ENCODE measurements around the gene LGALS1. TPM values are rescaled to one million over a fixed set of nuclear protein-coding genes. Genes with fewer than 3 reads are reported as not detected.

Gene LGALS1
- total RNA-seq, 1 experiment from 2014 or later, result 32.8 TPM

DNA sequence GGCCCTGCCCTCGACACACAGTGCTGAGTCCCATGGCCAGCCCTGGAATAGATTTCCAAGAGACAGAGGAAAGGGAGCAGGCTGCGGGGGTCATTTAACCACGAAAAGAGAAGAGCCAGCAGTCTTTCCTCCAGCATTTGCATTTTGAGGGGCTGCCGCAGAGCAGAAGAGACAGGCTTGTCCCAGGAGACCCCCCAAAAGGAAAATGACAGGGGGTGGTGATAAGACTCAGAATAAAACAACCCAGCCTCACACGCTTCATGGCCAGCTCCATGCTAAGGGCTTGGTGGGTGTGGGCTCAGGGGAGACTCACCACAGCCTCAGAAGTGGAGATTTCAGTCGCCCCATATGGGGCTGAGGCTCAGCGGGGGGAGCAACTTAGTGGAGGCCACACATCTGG lies 38.3 kb downstream of the LGALS1 start:
- Histone ChIP-seq H3K18ac (ENCODE audit: insufficient read length, low read depth, low read length) (no peak overlapping the region), H4K91ac (ENCODE audit: insufficient read length, low read depth, low read length) (no peak overlapping the region)
- H3K36me3 Mint-ChIP-seq (ENCODE audit: insufficient read depth in 1 of 3, low read depth in 3 of 3), result peaks cover 32 to 64% (median 62%) of the 10 kb centered on the region in 3 experiments

More for the DNA sequence above, 38.3 kb downstream of the LGALS1 start:
- Histone ChIP-seq H2BK12ac (ENCODE audit: insufficient read length, low read depth, low read length) (no peak overlapping the region), H2AFZ (ENCODE audit: low read length) (no peak overlapping the region), H3T11ph (ENCODE audit: low read length) (no peak overlapping the region), H3K4ac (ENCODE audit: low read depth, low read length) (no peak overlapping the region), H3K27ac (ENCODE audit: insufficient read length, low read depth, low read length) (no peak overlapping the region), H3K9me3 (ENCODE audit: control insufficient read depth, low read depth, low read length) (no peaks in the 10 kb centered on the region), H2BK5ac (ENCODE audit: insufficient read length, low read length) (no peak overlapping the region), H2BK120ac (ENCODE audit: low read depth, low read length, poor library complexity, severe bottlenecking) (no peak overlapping the region), H3K4me2 (ENCODE audit: insufficient read depth, insufficient read length, low read length) (no peak overlapping the region), H3K23ac (ENCODE audit: insufficient read length, low read depth, low read length) (no peak overlapping the region), H3K56ac (ENCODE audit: insufficient read length, low read depth, low read length) (no peak overlapping the region), H3K4me1 (ENCODE audit: insufficient read depth, low read length) (no peaks in the 10 kb centered on the region), H4K8ac (replicated peaks; ENCODE audit: insufficient read length, low read depth, low read length) (no peak overlapping the region), H2BK20ac (ENCODE audit: low read depth, low read length, poor library complexity, severe bottlenecking) (no peak overlapping the region), H3K14ac (ENCODE audit: insufficient read depth, low read length) (no peak overlapping the region), H2BK15ac (ENCODE audit: low read depth, low read length) (no peak overlapping the region), H3K23me2 (ENCODE audit: insufficient read length, low read depth, low read length, poor library complexity, severe bottlenecking) (no peaks in the 10 kb centered on the region), H3K79me2 (ENCODE audit: insufficient read depth, low read length) (no peaks in the 10 kb centered on the region), H2AK5ac (ENCODE audit: insufficient read length, low read length) (no peak overlapping the region), H3K79me1 (ENCODE audit: insufficient read depth, low read depth, low read length, poor library complexity, severe bottlenecking) (no peaks in the 10 kb centered on the region), H4K5ac (ENCODE audit: insufficient read length, low read depth, low read length) (no peak overlapping the region), H3K27me3 (ENCODE audit: insufficient read depth, low read length) (no peaks in the 10 kb centered on the region), H3K9ac (ENCODE audit: extremely low read depth, insufficient read length, low read length) (no peak overlapping the region), H4K20me1 (ENCODE audit: control insufficient read depth, insufficient read depth, insufficient read length) (no peaks in the 10 kb centered on the region)
- H3K4me1 Mint-ChIP-seq, result peaks cover 0 to 8% of the 10 kb centered on the region in 2 experiments; a peak in 2 of 4 replicates
- WGBS (ENCODE audit: extremely low coverage, insufficient read length, low lambda C conversion rate), result no CpG with 5 or more reads among the region's 7 CpGs
- H3K27me3 Mint-ChIP-seq (ENCODE audit: low read depth), result no peaks in the 10 kb centered on the region
- H3K27ac Mint-ChIP-seq, result no peak overlapping the region
- DNase-seq, result no peak
- no peaks in the 10 kb centered on the region for H3K9me3 Mint-ChIP-seq
- TF ChIP-seq, protein P1, sequence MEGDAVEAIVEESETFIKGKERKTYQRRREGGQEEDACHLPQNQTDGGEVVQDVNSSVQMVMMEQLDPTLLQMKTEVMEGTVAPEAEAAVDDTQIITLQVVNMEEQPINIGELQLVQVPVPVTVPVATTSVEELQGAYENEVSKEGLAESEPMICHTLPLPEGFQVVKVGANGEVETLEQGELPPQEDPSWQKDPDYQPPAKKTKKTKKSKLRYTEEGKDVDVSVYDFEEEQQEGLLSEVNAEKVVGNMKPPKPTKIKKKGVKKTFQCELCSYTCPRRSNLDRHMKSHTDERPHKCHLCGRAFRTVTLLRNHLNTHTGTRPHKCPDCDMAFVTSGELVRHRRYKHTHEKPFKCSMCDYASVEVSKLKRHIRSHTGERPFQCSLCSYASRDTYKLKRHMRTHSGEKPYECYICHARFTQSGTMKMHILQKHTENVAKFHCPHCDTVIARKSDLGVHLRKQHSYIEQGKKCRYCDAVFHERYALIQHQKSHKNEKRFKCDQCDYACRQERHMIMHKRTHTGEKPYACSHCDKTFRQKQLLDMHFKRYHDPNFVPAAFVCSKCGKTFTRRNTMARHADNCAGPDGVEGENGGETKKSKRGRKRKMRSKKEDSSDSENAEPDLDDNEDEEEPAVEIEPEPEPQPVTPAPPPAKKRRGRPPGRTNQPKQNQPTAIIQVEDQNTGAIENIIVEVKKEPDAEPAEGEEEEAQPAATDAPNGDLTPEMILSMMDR (conservative IDR thresholded peaks at IDR 0.05), result no peak
- no peak overlapping the region for H3K4me3 Mint-ChIP-seq
